ENCODE data around the gene KDM4C. TPM values are rescaled to one million over a fixed set of nuclear protein-coding genes. Genes with fewer than 3 reads are reported as not detected.

Gene KDM4C
- total and polyA plus RNA-seq, 2 of the 8 experiments (the other 6 are each of a cell fraction or from before 2014, with no cell fraction given): 13.0 to 26.1 TPM

GRCh38 chr9:7140401-7140800, 382.6 kb downstream of the KDM4C start:
- no peak overlapping the region for H4K5ac ChIP-seq (ENCODE audit: insufficient read length, low read depth, low read length)
- FAIRE-seq (no peak), DNase-seq (ENCODE audit: low read depth in 1 of 2, low spot score in 2 of 2) (no peak)
- ChIA-PET POLR2A (ENCODE audit: partially characterized antibody) (no interaction called here), CTCF (ENCODE audit: partially characterized antibody) (interaction anchor here (1.1 kb wide), 1 partner anchor 28 kb away, joined by 3 read pairs; no protein-coding TSS in a partner anchor)
- peaks cover 0 to 3% (median 0%) of the 10 kb centered on the region in 4 experiments; a peak in 1 of 7 replicates for H3K4me1 ChIP-seq (replicated peaks in 1 of 4; ENCODE audit: control insufficient read depth in 3 of 4, insufficient read depth in 4 of 4, low read length in 3 of 4)
- H3K4ac ChIP-seq (replicated peaks; ENCODE audit: insufficient read length, low read depth, low read length): no peak overlapping the region
- H3K56ac ChIP-seq (replicated peaks; ENCODE audit: insufficient read length, low read depth, low read length): no peak overlapping the region
- no peak overlapping the region for H2BK120ac ChIP-seq (replicated peaks; ENCODE audit: low read depth, low read length)
- no peak overlapping the region for H2BK12ac ChIP-seq (ENCODE audit: low read depth, low read length)
- no peak overlapping the region for H2BK20ac ChIP-seq (ENCODE audit: low read length)
- no peak overlapping the region for H2AK5ac ChIP-seq (ENCODE audit: low read depth, low read length)
- no peak overlapping the region for H2BK5ac ChIP-seq (ENCODE audit: low read depth, low read length)
- H3K18ac ChIP-seq (ENCODE audit: extremely low read depth, low read length): no peak overlapping the region
- no peaks in the 10 kb centered on the region for H4K20me1 ChIP-seq (replicated peaks in 1 of 2; ENCODE audit: control insufficient read depth in 1 of 2, insufficient read depth in 2 of 2, low read length in 2 of 2)
- no peaks in the 10 kb centered on the region for H3K79me2 ChIP-seq (ENCODE audit: control insufficient read depth in 1 of 2, insufficient read depth in 2 of 2, low read length in 2 of 2)
- no peak overlapping the region for H3K4me3 ChIP-seq (ENCODE audit: extremely low read depth in 1 of 4, insufficient read depth in 2 of 4, low read depth in 3 of 4, low read length in 4 of 4)
- H3K23ac ChIP-seq (ENCODE audit: insufficient read length): no peak overlapping the region
- H4K91ac ChIP-seq (replicated peaks; ENCODE audit: insufficient read length, low read length): no peak overlapping the region
- H3K9ac ChIP-seq (replicated peaks in 1 of 4; ENCODE audit: extremely low read depth in 1 of 4, low read depth in 3 of 4, low read length in 3 of 4): no peak overlapping the region
- no peak for TF ChIP-seq BACH1 (IDR thresholded peaks at IDR 0.05; ENCODE audit: low read length)
- TF ChIP-seq GTF2F1 (IDR thresholded peaks at IDR 0.05; ENCODE audit: borderline replicate concordance, low read depth, low read length): no peak
- TF ChIP-seq CEBPB (IDR thresholded peaks at IDR 0.05; ENCODE audit: low read depth, low read length): no peak
- TF ChIP-seq SAP30 (IDR thresholded peaks at IDR 0.05; ENCODE audit: insufficient read depth, insufficient replicate concordance, low read length): no peak
- no peak for TF ChIP-seq KDM4A (IDR thresholded peaks at IDR 0.05; ENCODE audit: low read depth, low read length, severe bottlenecking)
- TF ChIP-seq SP2 (IDR thresholded peaks at IDR 0.05; ENCODE audit: low read length): no peak
- no peak overlapping the region for H2AFZ ChIP-seq (ENCODE audit: low read length)
- H3K4me2 ChIP-seq (ENCODE audit: insufficient read depth in 1 of 2, low read depth in 2 of 2, low read length in 2 of 2): no peak overlapping the region
- H3K9me3 ChIP-seq (ENCODE audit: insufficient read depth in 2 of 2, low read depth in 1 of 2, low read length in 1 of 2): no peaks in the 10 kb centered on the region
- peaks cover 2% of the 10 kb centered on the region; the same call in 1 of the 2 replicates for H3K79me1 ChIP-seq (ENCODE audit: low read depth, low read length)
- no peak overlapping the region for H4K8ac ChIP-seq (ENCODE audit: extremely low read depth, insufficient read depth, low read length)
- H3K36me3 ChIP-seq (ENCODE audit: control insufficient read depth in 2 of 4, insufficient read depth in 4 of 4, low read length in 3 of 4): no peaks in the 10 kb centered on the region
- H2BK15ac ChIP-seq (ENCODE audit: low read length): no peak overlapping the region
- H3K23me2 ChIP-seq (ENCODE audit: low read depth, low read length): no peaks in the 10 kb centered on the region
- H3K27me3 ChIP-seq (replicated peaks in 1 of 4; ENCODE audit: control insufficient read depth in 3 of 4, extremely low read depth in 1 of 4, insufficient read depth in 3 of 4, low read length in 3 of 4): no peaks in the 10 kb centered on the region
- 94% methylated on average over 2 of the region's 2 CpGs; no CpG with 5 or more reads in 1 of the 2 experiments for WGBS, 2 experiments (ENCODE audit: extremely low coverage in 1 of 2, insufficient coverage in 1 of 2, insufficient read length in 1 of 2, insufficient replicate concordance in 2 of 2, low coverage in 1 of 2, low lambda C conversion rate in 2 of 2, missing lambda C conversion rate in 1 of 2)
- H3K27ac ChIP-seq (ENCODE audit: low read depth, low read length): no peak overlapping the region
- no peak overlapping the region for H3K14ac ChIP-seq (ENCODE audit: insufficient read length)

All from H1 (cell line).